Activated CD8-positive, alpha-beta T cell treated with anti-CD3 and anti-CD28 coated beads, Interleukin-2, amount 10 ng/mL, durations not matched to agents 7 days and 5 days (primary cell): ENCODE results near the gene LAYN. TPM values are rescaled to one million over a fixed set of nuclear protein-coding genes. Genes with fewer than 3 reads are reported as not detected.

Source experiments
- ATAC-seq: fragments of 150-1000 bp; cut with Tn5 transposase; one replicate; pipeline ENCODE4 v1.10.0; 2021; ENCODE audit warnings: moderate library complexity
- CTCF ChIA-PET: fragments of 350-600 bp; sonication (Branson Sonifier 250); formaldehyde crosslinking; loops from one replicate; lab custom pipeline; 2021; ENCODE audit warnings: antibody characterized with exemption; lab: Charles Lee
- POLR2A ChIA-PET: fragments of 350-600 bp; sonication (Branson Sonifier 250); formaldehyde crosslinking; loops from one replicate; lab custom pipeline; 2021; ENCODE audit warnings: antibody characterized with exemption; lab: Charles Lee
- DNase-seq: peaks from one replicate; pipeline ENCODE4 v3.0.0-alpha.2; 2020
- H3K27ac Mint-ChIP-seq: one replicate; pipeline ENCODE4 v1.8.0; 2021; ENCODE audit warnings: mild to moderate bottlenecking, mixed read lengths
- H3K27me3 Mint-ChIP-seq: one replicate; pipeline ENCODE4 v1.8.0; 2021; ENCODE audit warnings: low read depth, mixed read lengths
- H3K36me3 Mint-ChIP-seq: one replicate; pipeline ENCODE4 v1.8.0; 2021; ENCODE audit warnings: low read depth, mixed read lengths
- H3K4me1 Mint-ChIP-seq: one replicate; pipeline ENCODE4 v1.8.0; 2021; ENCODE audit warnings: low read depth, mixed read lengths
- H3K4me3 Mint-ChIP-seq: one replicate; pipeline ENCODE4 v1.8.0; 2021; ENCODE audit warnings: mild to moderate bottlenecking, mixed read lengths
- H3K9me3 Mint-ChIP-seq: one replicate; pipeline ENCODE4 v1.8.0; 2022; ENCODE audit warnings: mixed read lengths; ENCODE audit not compliant: insufficient read depth
- total RNA-seq, 2 experiments: library from RNA; stranded (reverse); gene quantifications; one replicate each; pipeline ENCODE4 v1.2.3, GENCODE V29; 2021

LAYN gene
- total RNA-seq, 2 experiments from 2014 or later = 11.1 to 12.8 TPM

- H3K27ac Mint-ChIP-seq = no peak overlapping the region
- H3K9me3 Mint-ChIP-seq = peaks cover 2% of the 10 kb centered on the region
- ATAC-seq = no peak
- H3K36me3 Mint-ChIP-seq = peaks cover 19% of the 10 kb centered on the region
- no peaks in the 10 kb centered on the region for H3K27me3 Mint-ChIP-seq
- no peak for DNase-seq
- no peak overlapping the region for H3K4me3 Mint-ChIP-seq
- no peaks in the 10 kb centered on the region for H3K4me1 Mint-ChIP-seq
- ChIA-PET CTCF (interaction anchor here (0.7 to 4.6 kb wide), 7 partner anchors 9 to 115 kb away, joined by 3 to 34 read pairs (median 4); no protein-coding TSS in a partner anchor), POLR2A (no interaction called here)
Observed at GRCh38 chr11:111561791-111562325, 21.3 kb downstream of the LAYN start.

- no peak for ATAC-seq
- peak overlapping the region; percentile 32 for H3K27ac Mint-ChIP-seq
- H3K9me3 Mint-ChIP-seq = no peaks in the 10 kb centered on the region
- no peaks in the 10 kb centered on the region for H3K4me1 Mint-ChIP-seq
- H3K27me3 Mint-ChIP-seq = no peaks in the 10 kb centered on the region
- ChIA-PET POLR2A (no interaction called here), CTCF (interaction anchor here (1.0 to 4.6 kb wide), 7 partner anchors 10 to 116 kb away, joined by 3 to 34 read pairs (median 4); no protein-coding TSS in a partner anchor)
- H3K4me3 Mint-ChIP-seq = no peak overlapping the region
- no peak for DNase-seq
- H3K36me3 Mint-ChIP-seq = peaks cover 12% of the 10 kb centered on the region
Observed at GRCh38 chr11:111562692-111563389, 22.3 kb downstream of the LAYN start.

- ATAC-seq = peak; percentile 44
- ChIA-PET POLR2A (no interaction called here), CTCF (interaction anchor here (0.8 to 4.6 kb wide), 7 partner anchors 8 to 277 kb away, joined by 3 to 34 read pairs (median 4); no protein-coding TSS in a partner anchor)
- Mint-ChIP-seq H3K36me3 (peaks cover 6% of the 10 kb centered on the region), H3K27me3 (peaks cover 4% of the 10 kb centered on the region), H3K4me1 (no peaks in the 10 kb centered on the region), H3K9me3 (no peaks in the 10 kb centered on the region), H3K27ac (no peak overlapping the region), H3K4me3 (no peak overlapping the region)
- peak; percentile 78 for DNase-seq
Observed at GRCh38 chr11:111565114-111565720, 24.7 kb downstream of the LAYN start.

- Mint-ChIP-seq H3K27ac (no peak overlapping the region), H3K9me3 (no peaks in the 10 kb centered on the region), H3K4me1 (no peaks in the 10 kb centered on the region), H3K36me3 (peaks cover 5% of the 10 kb centered on the region), H3K4me3 (no peak overlapping the region), H3K27me3 (peaks cover 9% of the 10 kb centered on the region)
- no peak for ATAC-seq
- no peak for DNase-seq
- CTCF ChIA-PET = interaction anchor here (0.8 to 2.7 kb wide), 10 partner anchors 18 to 418 kb away, joined by 3 to 11 read pairs (median 4); partner anchors contain the start of gene LAYN
- POLR2A ChIA-PET = no interaction called here
Observed at GRCh38 chr11:111566324-111566723, 25.8 kb downstream of the LAYN start.

- Mint-ChIP-seq H3K27ac (no peak overlapping the region), H3K27me3 (peaks cover 9% of the 10 kb centered on the region), H3K36me3 (no peaks in the 10 kb centered on the region), H3K9me3 (no peaks in the 10 kb centered on the region), H3K4me1 (no peaks in the 10 kb centered on the region), H3K4me3 (no peak overlapping the region)
- DNase-seq (no peak), ATAC-seq (no peak)
- POLR2A ChIA-PET = no interaction called here
- CTCF ChIA-PET = interaction anchor here (1.4 kb wide), 1 partner anchor 114 kb away, joined by 3 read pairs; no protein-coding TSS in a partner anchor
Observed at GRCh38 chr11:111569476-111569875, 29.0 kb downstream of the LAYN start.

GRCh38 chr11:111570796-111571195 is 30.3 kb downstream of the LAYN start:
- DNase-seq = no peak
- Mint-ChIP-seq H3K4me1 (peaks cover 4% of the 10 kb centered on the region), H3K27ac (no peak overlapping the region), H3K36me3 (no peaks in the 10 kb centered on the region), H3K27me3 (peaks cover 11% of the 10 kb centered on the region), H3K4me3 (no peak overlapping the region), H3K9me3 (no peaks in the 10 kb centered on the region)
- POLR2A ChIA-PET = no interaction called here
- CTCF ChIA-PET = interaction anchor here (0.9 to 1.4 kb wide), 2 partner anchors 116 to 207 kb away, joined by 3 read pairs; no protein-coding TSS in a partner anchor
- no peak for ATAC-seq

- ATAC-seq (no peak), DNase-seq (no peak)
- Mint-ChIP-seq H3K9me3 (no peaks in the 10 kb centered on the region), H3K36me3 (no peaks in the 10 kb centered on the region), H3K4me1 (peaks cover 4% of the 10 kb centered on the region), H3K27me3 (peaks cover 13% of the 10 kb centered on the region), H3K4me3 (no peak overlapping the region), H3K27ac (no peak overlapping the region)
- POLR2A ChIA-PET = no interaction called here
- CTCF ChIA-PET = interaction anchor here (2.2 kb wide), 1 partner anchor 8 kb away, joined by 5 read pairs; no protein-coding TSS in a partner anchor
Observed at GRCh38 chr11:111571829-111572501, 31.4 kb downstream of the LAYN start.

- Mint-ChIP-seq H3K9me3 (no peaks in the 10 kb centered on the region), H3K4me3 (no peak overlapping the region), H3K4me1 (peaks cover 4% of the 10 kb centered on the region), H3K27ac (no peak overlapping the region), H3K27me3 (peaks cover 13% of the 10 kb centered on the region), H3K36me3 (no peaks in the 10 kb centered on the region)
- DNase-seq (no peak), ATAC-seq (no peak)
- ChIA-PET CTCF (interaction anchor here (1.4 to 2.2 kb wide), 2 partner anchors 8 to 15 kb away, joined by 4 to 5 read pairs; no protein-coding TSS in a partner anchor), POLR2A (no interaction called here)
Observed at GRCh38 chr11:111572581-111572980, 32.1 kb downstream of the LAYN start.

GRCh38 chr11:111573821-111574249 is 33.3 kb downstream of the LAYN start:
- H3K27me3 Mint-ChIP-seq = peaks cover 13% of the 10 kb centered on the region
- no peak overlapping the region for H3K4me3 Mint-ChIP-seq
- CTCF ChIA-PET = interaction anchor here (1.2 to 2.2 kb wide), 3 partner anchors 9 to 119 kb away, joined by 4 to 5 read pairs (median 5); no protein-coding TSS in a partner anchor

GRCh38 chr11:111574373-111575225 is 34.1 kb downstream of the LAYN start:
- DNase-seq (no peak), ATAC-seq (peak; percentile 58)
- ChIA-PET POLR2A (no interaction called here), CTCF (interaction anchor here (1.2 to 2.2 kb wide), 2 partner anchors 10 to 120 kb away, joined by 5 read pairs; no protein-coding TSS in a partner anchor)
- no peaks in the 10 kb centered on the region for H3K36me3 Mint-ChIP-seq
- peaks cover 13% of the 10 kb centered on the region for H3K27me3 Mint-ChIP-seq
- H3K4me1 Mint-ChIP-seq = peaks cover 4% of the 10 kb centered on the region
- H3K4me3 Mint-ChIP-seq = peak overlapping the region; percentile 26
- no peaks in the 10 kb centered on the region for H3K9me3 Mint-ChIP-seq
- no peak overlapping the region for H3K27ac Mint-ChIP-seq

More at GRCh38 chr11:111573821-111574249, 33.3 kb downstream of the LAYN start:
- ATAC-seq (no peak), DNase-seq (no peak)
- H3K4me1 Mint-ChIP-seq = peaks cover 4% of the 10 kb centered on the region
- no peaks in the 10 kb centered on the region for H3K36me3 Mint-ChIP-seq
- H3K9me3 Mint-ChIP-seq = no peaks in the 10 kb centered on the region
- H3K27ac Mint-ChIP-seq = no peak overlapping the region
- POLR2A ChIA-PET = no interaction called here
